Spleen (tissue), 7 donors: ENCODE data around the gene HHAT.

Experiments used
- POLR2AphosphoS5 ChIP-seq, 3 donors: sonication (generic); formaldehyde crosslinking; IDR thresholded peaks; one replicate each; pipeline ENCODE4 v1.5.1; 2017; ENCODE audit warnings: antibody characterized with exemption in 3 of 3
- TF ChIP-seq, protein P1 (sequence below), 11 experiments: fragments of 200-600 bp in 7 of 11; fragments of 450-650 bp in 4 of 11; sonication (generic) in 4 of 11; IDR thresholded peaks in 8 of 11; conservative IDR thresholded peaks in 3 of 11; 1 replicate in 7 of 11; 2 replicates in 4 of 11; pipeline versions ENCODE4 v1.4.0 to v1.8.0; 2016 to 2021; ENCODE audit warnings: antibody characterized with exemption in 11 of 11, inconsistent platforms in 4 of 11, mild to moderate bottlenecking in 1 of 11
- donor health status: DM: no; HTN: no; CAD: no; lungs with moderate emphysema.
- donor health status: DM: no; HTN: no; CAD: no.
- donor health status: DM: no; HTN: no; CAD: no.

- TF ChIP-seq, protein P1, sequence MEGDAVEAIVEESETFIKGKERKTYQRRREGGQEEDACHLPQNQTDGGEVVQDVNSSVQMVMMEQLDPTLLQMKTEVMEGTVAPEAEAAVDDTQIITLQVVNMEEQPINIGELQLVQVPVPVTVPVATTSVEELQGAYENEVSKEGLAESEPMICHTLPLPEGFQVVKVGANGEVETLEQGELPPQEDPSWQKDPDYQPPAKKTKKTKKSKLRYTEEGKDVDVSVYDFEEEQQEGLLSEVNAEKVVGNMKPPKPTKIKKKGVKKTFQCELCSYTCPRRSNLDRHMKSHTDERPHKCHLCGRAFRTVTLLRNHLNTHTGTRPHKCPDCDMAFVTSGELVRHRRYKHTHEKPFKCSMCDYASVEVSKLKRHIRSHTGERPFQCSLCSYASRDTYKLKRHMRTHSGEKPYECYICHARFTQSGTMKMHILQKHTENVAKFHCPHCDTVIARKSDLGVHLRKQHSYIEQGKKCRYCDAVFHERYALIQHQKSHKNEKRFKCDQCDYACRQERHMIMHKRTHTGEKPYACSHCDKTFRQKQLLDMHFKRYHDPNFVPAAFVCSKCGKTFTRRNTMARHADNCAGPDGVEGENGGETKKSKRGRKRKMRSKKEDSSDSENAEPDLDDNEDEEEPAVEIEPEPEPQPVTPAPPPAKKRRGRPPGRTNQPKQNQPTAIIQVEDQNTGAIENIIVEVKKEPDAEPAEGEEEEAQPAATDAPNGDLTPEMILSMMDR (IDR thresholded peaks at IDR 0.05 in 8 of 11, conservative IDR thresholded peaks at IDR 0.05 in 3 of 11): no peak
- TF ChIP-seq POLR2AphosphoS5 (IDR thresholded peaks at IDR 0.05): no peak
Observed at GRCh38 chr1:210641582-210641981, 312.9 kb downstream of the HHAT start.
